ENCODE results near the gene SLC1A3. TPM values are rescaled to one million over a fixed set of nuclear protein-coding genes. Genes with fewer than 3 reads are reported as not detected.
A peak's percentile ranks its signal among the peaks of the same experiment; 100 is the strongest.

The SLC1A3 gene
- total RNA-seq, 1 donor from 2014 or later = 4.0 TPM

GRCh38 chr5:36667824-36668223 is 61.4 kb downstream of the SLC1A3 start:
- Mint-ChIP-seq H3K9me3 (ENCODE audit: unreplicated experiment) (no peaks in the 10 kb centered on the region), H3K27me3 (ENCODE audit: unreplicated experiment) (peaks cover 2% of the 10 kb centered on the region), H3K27ac (ENCODE audit: unreplicated experiment) (no peak overlapping the region), H3K36me3 (ENCODE audit: low read depth, unreplicated experiment) (no peaks in the 10 kb centered on the region), H3K4me3 (ENCODE audit: unreplicated experiment) (no peak overlapping the region), H3K4me1 (ENCODE audit: unreplicated experiment) (peaks cover 25% of the 10 kb centered on the region)
- DNase-seq (ENCODE audit: low spot score) = no peak
- no peak for TF ChIP-seq CTCF (IDR thresholded peaks at IDR 0.05; ENCODE audit: unreplicated experiment)

- DNase-seq (ENCODE audit: low spot score) = no peak
These were observed 62.7 kb downstream of the SLC1A3 start for GRCh38 chr5:36669015-36669651.

GRCh38 chr5:36670548-36670947 is 64.1 kb downstream of the SLC1A3 start:
- Mint-ChIP-seq H3K27me3 (ENCODE audit: unreplicated experiment) (no peaks in the 10 kb centered on the region), H3K4me1 (ENCODE audit: unreplicated experiment) (peaks cover 25% of the 10 kb centered on the region), H3K36me3 (ENCODE audit: low read depth, unreplicated experiment) (no peaks in the 10 kb centered on the region), H3K9me3 (ENCODE audit: unreplicated experiment) (no peaks in the 10 kb centered on the region), H3K27ac (ENCODE audit: unreplicated experiment) (peak overlapping the region; percentile 84), H3K4me3 (ENCODE audit: unreplicated experiment) (no peak overlapping the region)
- DNase-seq (ENCODE audit: low spot score) = no peak
- no peak for TF ChIP-seq CTCF (IDR thresholded peaks at IDR 0.05; ENCODE audit: unreplicated experiment)

More at GRCh38 chr5:36669015-36669651, 62.7 kb downstream of the SLC1A3 start:
- Mint-ChIP-seq H3K36me3 (ENCODE audit: low read depth, unreplicated experiment) (no peaks in the 10 kb centered on the region), H3K4me1 (ENCODE audit: unreplicated experiment) (peaks cover 25% of the 10 kb centered on the region), H3K9me3 (ENCODE audit: unreplicated experiment) (no peaks in the 10 kb centered on the region), H3K27ac (ENCODE audit: unreplicated experiment) (no peak overlapping the region), H3K27me3 (ENCODE audit: unreplicated experiment) (peaks cover 2% of the 10 kb centered on the region), H3K4me3 (ENCODE audit: unreplicated experiment) (no peak overlapping the region)
- TF ChIP-seq CTCF (IDR thresholded peaks at IDR 0.05; ENCODE audit: unreplicated experiment) = no peak

GRCh38 chr5:36675282-36675681 is 68.9 kb downstream of the SLC1A3 start:
- TF ChIP-seq CTCF (IDR thresholded peaks at IDR 0.05; ENCODE audit: unreplicated experiment) = no peak
- Mint-ChIP-seq H3K4me1 (ENCODE audit: unreplicated experiment) (peaks cover 8% of the 10 kb centered on the region), H3K27me3 (ENCODE audit: unreplicated experiment) (no peaks in the 10 kb centered on the region), H3K4me3 (ENCODE audit: unreplicated experiment) (no peak overlapping the region), H3K36me3 (ENCODE audit: low read depth, unreplicated experiment) (no peaks in the 10 kb centered on the region), H3K9me3 (ENCODE audit: unreplicated experiment) (no peaks in the 10 kb centered on the region), H3K27ac (ENCODE audit: unreplicated experiment) (no peak overlapping the region)
- no peak for DNase-seq (ENCODE audit: low spot score)

GRCh38 chr5:36679221-36679989 is 73.0 kb downstream of the SLC1A3 start:
- Mint-ChIP-seq H3K4me3 (ENCODE audit: unreplicated experiment) (no peak overlapping the region), H3K27ac (ENCODE audit: unreplicated experiment) (no peak overlapping the region), H3K9me3 (ENCODE audit: unreplicated experiment) (no peaks in the 10 kb centered on the region), H3K4me1 (ENCODE audit: unreplicated experiment) (no peaks in the 10 kb centered on the region), H3K27me3 (ENCODE audit: unreplicated experiment) (no peaks in the 10 kb centered on the region), H3K36me3 (ENCODE audit: low read depth, unreplicated experiment) (no peaks in the 10 kb centered on the region)
- TF ChIP-seq CTCF (IDR thresholded peaks at IDR 0.05; ENCODE audit: unreplicated experiment) = no peak
- no peak for DNase-seq (ENCODE audit: low spot score)
